PC-9 (cell line): Measurements from ENCODE around the gene ITPRIP.

Source experiments
- EZH2 ChIP-seq: fragments of 200-600 bp; sonication (generic); IDR thresholded peaks from 2 replicates; pipeline ENCODE4 v1.8.0; 2017; ENCODE audit warnings: antibody characterized with exemption, low read depth
- TF ChIP-seq, protein P1 (sequence below): fragments of 200-600 bp; sonication (generic); conservative IDR thresholded peaks from 2 replicates; pipeline ENCODE4 v1.6.1; 2017; ENCODE audit warnings: mixed run types, antibody characterized with exemption, mild to moderate bottlenecking, moderate library complexity

DNA sequence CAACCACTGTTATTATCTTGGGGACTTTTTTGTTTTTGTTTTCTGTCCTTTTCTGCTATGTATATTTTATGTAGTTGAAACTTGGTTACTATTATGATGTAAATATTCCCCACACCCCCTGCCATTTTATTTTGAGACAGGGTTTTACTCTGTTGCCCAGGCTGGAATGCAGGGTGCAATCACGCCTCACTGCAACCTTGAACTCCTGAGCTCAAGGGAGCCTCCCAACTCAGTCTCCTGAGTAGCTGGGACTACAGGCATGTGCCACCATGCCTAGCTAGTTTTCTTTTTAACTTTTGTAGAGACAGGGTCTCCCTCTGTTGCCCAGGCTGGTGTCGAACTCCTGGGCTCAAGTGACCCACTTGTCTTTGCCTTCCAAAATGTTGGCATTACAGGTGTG lies 51.3 kb downstream of the ITPRIP start:
- TF ChIP-seq, protein P1, sequence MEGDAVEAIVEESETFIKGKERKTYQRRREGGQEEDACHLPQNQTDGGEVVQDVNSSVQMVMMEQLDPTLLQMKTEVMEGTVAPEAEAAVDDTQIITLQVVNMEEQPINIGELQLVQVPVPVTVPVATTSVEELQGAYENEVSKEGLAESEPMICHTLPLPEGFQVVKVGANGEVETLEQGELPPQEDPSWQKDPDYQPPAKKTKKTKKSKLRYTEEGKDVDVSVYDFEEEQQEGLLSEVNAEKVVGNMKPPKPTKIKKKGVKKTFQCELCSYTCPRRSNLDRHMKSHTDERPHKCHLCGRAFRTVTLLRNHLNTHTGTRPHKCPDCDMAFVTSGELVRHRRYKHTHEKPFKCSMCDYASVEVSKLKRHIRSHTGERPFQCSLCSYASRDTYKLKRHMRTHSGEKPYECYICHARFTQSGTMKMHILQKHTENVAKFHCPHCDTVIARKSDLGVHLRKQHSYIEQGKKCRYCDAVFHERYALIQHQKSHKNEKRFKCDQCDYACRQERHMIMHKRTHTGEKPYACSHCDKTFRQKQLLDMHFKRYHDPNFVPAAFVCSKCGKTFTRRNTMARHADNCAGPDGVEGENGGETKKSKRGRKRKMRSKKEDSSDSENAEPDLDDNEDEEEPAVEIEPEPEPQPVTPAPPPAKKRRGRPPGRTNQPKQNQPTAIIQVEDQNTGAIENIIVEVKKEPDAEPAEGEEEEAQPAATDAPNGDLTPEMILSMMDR: no peak
- TF ChIP-seq EZH2: no peak
